ENCODE measurements around the gene CSNK2B. TPM values are rescaled to one million over a fixed set of nuclear protein-coding genes. Genes with fewer than 3 reads are reported as not detected.

The CSNK2B gene
- total RNA-seq, 1 donor from 2014 or later: 302 TPM

DNA sequence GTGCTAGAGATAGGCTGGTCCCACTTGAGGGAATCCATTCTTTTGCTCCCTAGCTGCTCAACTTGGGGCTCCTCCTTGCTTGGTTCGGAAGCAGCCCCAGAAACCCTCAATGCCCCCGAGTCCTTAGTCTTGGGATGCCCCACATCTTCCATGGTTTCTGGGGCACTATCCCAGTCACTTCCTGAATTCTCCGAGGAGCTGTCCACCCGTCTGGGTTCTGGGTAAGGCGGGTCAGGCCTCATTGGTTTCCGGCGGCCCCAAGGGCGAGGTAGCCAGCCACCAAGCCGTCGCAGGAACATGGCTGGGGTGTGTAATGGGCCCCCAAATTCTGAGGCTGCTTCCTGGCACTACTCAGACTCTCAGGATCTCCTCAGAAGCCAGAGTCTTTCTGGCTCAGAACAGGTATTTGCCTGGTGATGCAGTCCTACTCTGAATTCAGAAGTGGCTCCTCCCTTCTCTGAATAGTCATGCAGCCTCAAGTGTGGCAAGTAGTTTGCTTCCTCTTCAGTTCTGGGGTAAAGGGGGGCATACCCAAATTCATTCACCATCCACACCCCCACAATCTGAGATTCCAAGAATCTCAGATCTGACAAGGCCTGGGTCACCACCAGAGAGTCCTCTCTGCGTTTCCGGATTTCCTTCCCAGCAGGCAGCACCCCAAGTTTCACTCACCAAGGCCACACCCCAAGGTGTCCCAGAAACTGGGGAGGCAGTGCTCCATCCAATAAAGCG lies 6.1 kb upstream of the CSNK2B start:
- Mint-ChIP-seq H3K27ac (peak overlapping the region; percentile 76), H3K4me3 (peak overlapping the region; percentile 91), H3K36me3 (ENCODE audit: low read depth) (peaks cover 55% of the 10 kb centered on the region), H3K9me3 (no peaks in the 10 kb centered on the region), H3K4me1 (ENCODE audit: low read depth) (peaks cover 85% of the 10 kb centered on the region), H3K27me3 (ENCODE audit: insufficient read depth) (no peaks in the 10 kb centered on the region)
- intact Hi-C loops (cut with micrococcal nuclease): loop anchor here (1.0 to 10.0 kb wide), 3 partner anchors 8 to 1545 kb away; partner anchors contain the start of genes BAG6, HSD17B8, RING1 and RXRB
- peak; percentile 36 for DNase-seq (ENCODE audit: low spot score)

DNA sequence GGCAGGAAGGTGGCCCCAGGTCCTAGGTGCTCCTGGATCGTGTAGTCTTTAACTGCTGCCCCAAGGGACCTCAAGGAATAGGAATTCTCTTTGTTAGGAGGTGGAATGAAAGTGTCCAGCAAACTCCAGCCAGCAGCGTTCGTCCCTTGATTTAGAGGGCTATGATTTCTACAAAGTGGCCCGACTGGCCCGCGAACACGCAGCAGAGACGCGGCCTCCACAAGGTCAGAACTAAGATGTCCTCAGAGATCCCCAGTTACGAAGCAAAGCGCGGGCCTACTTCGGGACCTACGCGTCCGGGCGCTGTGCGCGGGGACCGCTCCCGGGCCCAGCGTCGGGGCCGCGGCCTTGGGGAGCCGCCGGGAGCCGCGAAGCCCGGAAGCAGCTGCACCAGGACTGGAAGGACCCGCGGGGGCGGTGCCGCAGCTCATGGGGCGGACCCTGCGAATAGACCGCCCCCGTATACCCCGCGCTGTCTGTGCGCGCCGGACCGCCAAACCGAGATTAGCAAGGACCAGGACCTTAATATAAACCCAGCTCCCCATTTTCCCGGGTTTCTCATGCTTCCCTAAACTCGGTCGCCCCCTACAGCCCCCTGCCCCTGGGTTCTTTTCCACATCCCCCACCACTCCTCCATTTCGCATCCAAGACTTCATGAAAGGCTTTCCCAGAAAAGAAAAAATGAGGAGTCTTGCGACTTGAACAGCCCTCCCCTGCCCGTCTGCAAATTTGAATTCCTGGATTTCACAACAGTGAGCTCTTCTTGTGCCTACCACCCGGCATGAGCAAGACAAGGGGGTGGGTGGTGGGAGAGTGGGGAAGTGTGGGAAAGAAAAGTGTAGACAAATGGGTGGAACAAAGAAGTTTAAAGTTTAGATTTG lies 5.3 kb upstream of the CSNK2B start, which contains the start of gene C6orf47:
Gene C6orf47 (minus strand): TSS at position 398 of the 881 bp plus-strand sequence. CDS start 831 bp downstream, outside the sequence.
- intact Hi-C loops (cut with micrococcal nuclease): loop anchor here (1.0 to 10.0 kb wide), 3 partner anchors 8 to 1544 kb away; partner anchors contain the start of genes BAG6, HSD17B8, RING1 and RXRB
- Mint-ChIP-seq H3K27ac (peak within 1 kb of the TSS; percentile 80), H3K27me3 (ENCODE audit: insufficient read depth) (no peaks in the 10 kb centered on the region), H3K36me3 (ENCODE audit: low read depth) (peaks cover 53% of the 10 kb centered on the region), H3K4me1 (ENCODE audit: low read depth) (peaks cover 79% of the 10 kb centered on the region), H3K4me3 (peak within 1 kb of the TSS; percentile 91), H3K9me3 (no peaks in the 10 kb centered on the region)
- DNase-seq (ENCODE audit: low spot score): peak; percentile 69

DNA sequence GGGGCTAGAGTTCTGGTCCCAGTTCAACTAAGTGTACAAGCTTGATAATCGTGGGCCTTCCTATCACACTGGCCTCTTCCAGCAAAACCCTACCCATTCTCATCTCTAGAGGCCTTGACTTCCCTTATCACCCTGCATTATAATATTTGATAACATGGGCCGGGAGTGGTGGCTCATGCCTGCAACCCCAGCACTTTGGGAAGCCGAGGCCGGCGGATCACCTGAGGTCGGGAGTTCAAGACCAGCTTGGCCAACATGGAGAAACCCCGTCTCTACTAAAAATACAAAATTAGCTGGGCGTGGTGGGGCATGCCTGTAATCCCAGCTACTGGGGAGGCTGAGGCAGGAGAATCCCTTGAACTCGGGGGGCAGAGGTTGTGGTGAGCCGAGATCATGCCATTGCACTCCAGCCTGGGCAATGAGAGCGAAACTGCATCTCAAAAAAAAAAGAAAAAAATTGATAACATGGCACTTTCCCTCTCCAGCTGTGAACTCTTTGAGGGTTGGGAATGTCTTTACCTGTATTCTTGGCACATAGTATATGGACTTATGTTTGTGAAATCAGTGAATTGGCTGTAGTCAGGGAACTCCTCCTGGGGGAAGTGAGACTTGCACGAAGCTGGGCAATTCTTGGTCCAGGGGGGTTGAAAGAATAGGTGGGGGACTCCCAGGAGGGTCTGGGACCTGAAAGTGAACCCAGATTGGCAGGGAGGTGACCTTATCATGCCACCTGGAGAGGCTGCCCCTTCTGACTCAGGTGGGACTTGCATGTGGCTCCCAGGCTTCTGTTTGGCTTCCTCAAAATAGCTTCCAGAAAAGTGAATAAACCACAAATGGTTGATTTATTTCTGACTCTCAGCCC lies 4.4 kb upstream of the CSNK2B start:
- intact Hi-C loops (cut with micrococcal nuclease): loop anchor here (10.0 kb wide), 2 partner anchors 1313 to 1543 kb away; partner anchors contain the start of genes HSD17B8, RING1, RXRB and SLC39A7
- peaks cover 79% of the 10 kb centered on the region for H3K4me1 Mint-ChIP-seq (ENCODE audit: low read depth)
- no peak for DNase-seq (ENCODE audit: low spot score)
- no peaks in the 10 kb centered on the region for H3K27me3 Mint-ChIP-seq (ENCODE audit: insufficient read depth)
- no peaks in the 10 kb centered on the region for H3K9me3 Mint-ChIP-seq
- peak overlapping the region; percentile 91 for H3K4me3 Mint-ChIP-seq
- peak overlapping the region; percentile 80 for H3K27ac Mint-ChIP-seq
- peaks cover 51% of the 10 kb centered on the region for H3K36me3 Mint-ChIP-seq (ENCODE audit: low read depth)

DNA sequence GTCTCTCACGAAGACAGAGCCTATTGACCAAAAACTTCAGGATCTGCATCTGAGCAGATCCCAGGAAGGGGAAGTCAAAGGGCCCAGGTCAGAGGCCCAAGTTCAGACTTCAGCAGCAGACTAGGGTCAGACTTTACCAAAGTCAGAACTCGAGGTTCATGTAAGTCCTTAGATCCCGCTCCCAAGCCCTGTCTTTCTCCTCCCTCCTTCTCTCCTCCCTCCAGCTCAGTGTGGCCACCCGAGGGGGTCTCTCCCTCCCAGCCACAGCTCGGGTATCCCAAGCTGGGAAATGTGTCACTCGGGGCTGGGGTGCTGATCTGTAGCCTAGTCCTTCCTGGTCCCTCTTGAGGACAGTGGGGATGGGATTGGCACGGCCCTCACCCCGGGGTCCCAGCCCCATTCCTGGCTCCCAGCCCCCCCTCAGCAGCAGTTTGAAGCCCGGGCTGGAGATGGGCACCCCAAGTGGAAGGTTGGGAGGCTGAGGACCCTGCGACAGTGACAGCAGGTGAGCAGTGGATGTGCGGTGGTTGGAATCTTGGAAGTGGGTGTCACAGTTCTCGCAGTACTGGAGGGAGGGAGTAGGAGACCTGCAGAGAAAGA lies 3.7 kb upstream of the CSNK2B start:
- H3K4me3 Mint-ChIP-seq: peak overlapping the region; percentile 91
- peaks cover 84% of the 10 kb centered on the region for H3K4me1 Mint-ChIP-seq (ENCODE audit: low read depth)
- H3K36me3 Mint-ChIP-seq (ENCODE audit: low read depth): peaks cover 53% of the 10 kb centered on the region
- no peaks in the 10 kb centered on the region for H3K27me3 Mint-ChIP-seq (ENCODE audit: insufficient read depth)
- no peaks in the 10 kb centered on the region for H3K9me3 Mint-ChIP-seq
- no peak overlapping the region for H3K27ac Mint-ChIP-seq
- DNase-seq (ENCODE audit: low spot score): no peak
- intact Hi-C loops (cut with micrococcal nuclease): loop anchor here (10.0 kb wide), 2 partner anchors 1313 to 1543 kb away; partner anchors contain the start of genes HSD17B8, RING1, RXRB and SLC39A7

DNA sequence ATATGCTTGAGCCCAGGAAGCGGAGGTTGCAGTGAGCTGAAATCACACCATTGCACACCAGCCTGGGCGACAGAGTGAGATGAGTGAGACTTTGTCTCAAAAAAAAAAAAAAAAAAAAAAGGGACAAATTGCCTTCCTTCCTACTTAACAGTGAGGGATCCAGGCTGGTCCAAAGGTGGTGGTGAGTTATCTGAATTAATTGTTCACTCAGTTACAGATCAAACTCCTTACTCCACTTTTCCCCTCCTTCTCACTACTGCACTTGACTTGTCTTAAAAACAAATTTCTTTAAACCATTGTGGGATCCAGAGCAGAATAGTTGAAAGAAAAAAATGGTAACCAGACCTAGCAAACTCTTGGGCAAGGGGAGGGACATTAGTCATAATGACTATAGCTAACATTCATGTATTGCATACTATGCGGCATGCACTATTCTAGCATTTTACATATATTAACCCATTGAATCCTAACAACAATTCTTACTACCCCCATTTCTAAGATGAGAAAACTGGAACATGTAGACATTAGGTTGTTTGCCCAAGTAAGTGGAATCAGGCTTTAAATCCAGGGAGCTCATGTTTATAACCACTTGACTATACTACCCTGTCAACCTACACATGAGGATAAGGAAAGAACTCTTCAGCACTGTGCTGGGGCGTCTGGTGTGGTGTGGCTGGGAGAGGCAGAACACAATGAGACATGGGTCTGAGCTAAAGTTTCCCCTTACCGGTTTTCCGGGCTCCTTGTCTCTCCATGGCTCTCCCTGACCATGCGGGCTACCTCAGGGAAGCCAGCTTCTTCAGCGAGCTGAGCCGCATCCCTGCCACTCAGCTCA lies 2.5 kb upstream of the CSNK2B start:
- intact Hi-C loops (cut with micrococcal nuclease): loop anchor here (10.0 kb wide), 2 partner anchors 1311 to 1541 kb away; partner anchors contain the start of genes HSD17B8, RING1, RXRB and SLC39A7
- Mint-ChIP-seq H3K27ac (peak overlapping the region; percentile 90), H3K27me3 (ENCODE audit: insufficient read depth) (no peaks in the 10 kb centered on the region), H3K4me3 (peak overlapping the region; percentile 98), H3K4me1 (ENCODE audit: low read depth) (peaks cover 84% of the 10 kb centered on the region), H3K9me3 (no peaks in the 10 kb centered on the region), H3K36me3 (ENCODE audit: low read depth) (peaks cover 59% of the 10 kb centered on the region)
- no peak for DNase-seq (ENCODE audit: low spot score)

DNA sequence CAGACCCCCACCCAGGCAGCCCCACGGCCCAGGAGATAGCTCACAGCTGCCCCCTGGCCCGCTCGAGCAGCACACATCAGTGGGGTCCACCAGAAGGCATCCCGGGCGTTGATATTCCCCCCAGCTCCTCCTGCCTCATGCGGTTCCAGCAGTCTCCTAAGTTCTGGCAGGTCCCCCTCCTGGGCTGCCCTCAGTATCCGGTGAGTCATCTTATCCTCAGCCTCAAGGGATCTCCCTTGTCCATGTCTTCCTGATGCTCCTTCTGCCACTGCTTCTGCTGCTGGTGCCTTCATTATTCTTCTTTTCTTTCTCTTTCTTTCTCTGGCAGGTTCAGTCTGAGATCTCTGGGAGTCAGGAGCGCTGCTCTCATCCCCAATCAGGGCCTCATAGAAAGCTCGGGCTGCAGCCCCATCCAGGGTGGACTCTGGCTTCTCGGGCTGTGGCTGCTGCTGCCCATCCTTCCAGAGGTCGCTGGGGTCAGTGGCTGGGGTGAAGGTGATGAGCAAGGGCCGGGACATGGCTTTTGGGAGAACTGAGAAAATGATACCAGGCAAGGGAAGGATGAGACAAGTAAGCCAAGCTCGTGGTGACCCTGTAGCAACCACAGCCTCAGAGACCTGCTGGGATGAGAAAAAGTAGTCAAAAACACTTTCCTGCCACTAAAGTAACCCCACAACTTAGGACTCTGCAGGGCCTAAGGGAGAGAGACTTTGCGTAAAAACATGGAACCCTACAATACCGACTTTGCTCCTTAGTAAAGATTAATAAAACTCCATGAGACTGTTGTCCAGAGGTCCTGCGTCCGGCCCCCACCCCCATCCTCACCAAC lies 1.7 kb upstream of the CSNK2B start:
- peaks cover 83% of the 10 kb centered on the region for H3K4me1 Mint-ChIP-seq (ENCODE audit: low read depth)
- intact Hi-C loops (cut with micrococcal nuclease): loop anchor here (2.0 to 10.0 kb wide), 4 partner anchors 169 to 1541 kb away; partner anchors contain the start of genes AGPAT1, HSD17B8, RING1 and RXRB
- no peaks in the 10 kb centered on the region for H3K9me3 Mint-ChIP-seq
- H3K27me3 Mint-ChIP-seq (ENCODE audit: insufficient read depth): no peaks in the 10 kb centered on the region
- H3K36me3 Mint-ChIP-seq (ENCODE audit: low read depth): peaks cover 62% of the 10 kb centered on the region
- no peak for DNase-seq (ENCODE audit: low spot score)
- H3K27ac Mint-ChIP-seq: peak overlapping the region; percentile 90
- H3K4me3 Mint-ChIP-seq: peak overlapping the region; percentile 98

DNA sequence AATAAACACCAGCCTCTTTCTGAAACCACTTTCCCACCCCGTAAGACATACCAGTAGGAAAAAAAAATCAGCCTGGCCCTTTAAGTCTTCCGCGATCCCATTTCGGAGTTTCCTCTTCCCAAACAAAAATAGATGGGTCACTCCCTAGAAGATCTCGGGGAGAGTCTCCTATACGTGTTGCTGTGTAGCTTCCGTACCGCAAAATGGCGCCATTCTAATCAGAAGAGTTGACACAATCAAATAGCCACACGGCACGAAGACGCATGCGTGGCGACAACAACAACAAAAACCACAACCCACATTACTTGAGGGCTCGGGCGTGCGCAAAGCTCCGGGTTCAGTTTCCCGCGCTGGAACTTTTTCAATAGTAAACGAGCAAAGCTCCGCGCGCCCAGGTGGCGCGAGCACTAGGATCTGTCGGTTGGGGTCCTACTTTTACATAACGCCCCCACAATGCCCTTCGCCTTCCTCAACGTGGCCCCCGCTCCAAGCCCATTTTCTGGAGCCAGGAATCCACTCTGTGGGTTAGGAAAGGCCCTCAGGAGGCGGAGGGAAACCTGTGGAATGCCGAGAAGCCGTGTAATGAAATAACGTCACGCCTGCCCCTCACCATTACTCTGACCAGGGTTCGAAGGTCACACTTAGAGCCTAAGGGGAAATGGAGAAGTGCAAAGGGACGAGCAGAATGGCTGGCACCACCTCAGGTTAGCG lies 935 bp upstream of the CSNK2B start, which contains the start of gene GPANK1:
Gene GPANK1 (minus strand): TSS at position 208 of the 711 bp plus-strand sequence. CDS start 519 bp downstream, outside the sequence.
- peak within 1 kb of the TSS; percentile 90 for H3K27ac Mint-ChIP-seq
- H3K4me3 Mint-ChIP-seq: peak within 1 kb of the TSS; percentile 98
- H3K27me3 Mint-ChIP-seq (ENCODE audit: insufficient read depth): no peaks in the 10 kb centered on the region
- H3K4me1 Mint-ChIP-seq (ENCODE audit: low read depth): peaks cover 75% of the 10 kb centered on the region
- H3K36me3 Mint-ChIP-seq (ENCODE audit: low read depth): peaks cover 65% of the 10 kb centered on the region
- intact Hi-C loops (cut with micrococcal nuclease): loop anchor here (1.0 to 10.0 kb wide), 18 partner anchors 13 to 1540 kb away; partner anchors contain the start of genes ABHD16A, AGPAT1, BAG6 and DDAH2
- H3K9me3 Mint-ChIP-seq: no peaks in the 10 kb centered on the region
- peak; percentile 88 for DNase-seq (ENCODE audit: low spot score)

DNA sequence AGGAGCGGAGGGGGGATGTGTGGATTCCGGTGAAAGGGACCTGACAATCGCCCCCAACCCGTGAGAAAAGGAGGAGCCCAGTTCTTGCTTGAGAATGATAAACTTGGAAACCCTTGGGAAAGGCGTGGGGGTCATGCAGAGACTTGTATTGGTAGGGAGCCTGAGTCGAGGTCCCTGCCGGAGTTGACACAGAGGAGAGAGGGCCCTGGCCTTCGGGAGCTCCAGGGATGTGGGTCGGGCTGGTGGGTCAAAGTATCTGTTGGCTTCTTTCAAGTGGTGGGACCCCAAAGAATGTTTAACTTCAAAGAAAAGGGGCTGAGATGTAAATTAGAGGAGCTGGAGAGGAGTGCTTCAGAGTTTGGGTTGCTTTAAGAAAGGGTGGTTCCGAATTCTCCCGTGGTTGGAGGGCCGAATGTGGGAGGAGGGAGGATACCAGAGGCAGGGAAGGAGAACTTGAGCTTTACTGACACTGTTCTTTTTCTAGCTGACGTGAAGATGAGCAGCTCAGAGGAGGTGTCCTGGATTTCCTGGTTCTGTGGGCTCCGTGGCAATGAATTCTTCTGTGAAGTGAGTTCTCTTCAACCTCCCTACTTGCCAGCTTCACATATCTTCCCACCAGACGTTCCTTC lies 571 bp downstream of the CSNK2B start:
- Mint-ChIP-seq H3K4me3 (peak overlapping the region; percentile 98), H3K27me3 (ENCODE audit: insufficient read depth) (no peaks in the 10 kb centered on the region), H3K9me3 (no peaks in the 10 kb centered on the region), H3K27ac (peak overlapping the region; percentile 90), H3K36me3 (ENCODE audit: low read depth) (peaks cover 65% of the 10 kb centered on the region), H3K4me1 (ENCODE audit: low read depth) (peaks cover 71% of the 10 kb centered on the region)
- intact Hi-C loops (cut with micrococcal nuclease): loop anchor here (10.0 kb wide), 2 partner anchors 1308 to 1538 kb away; partner anchors contain the start of genes HSD17B8, RING1, RXRB and SLC39A7
- DNase-seq (ENCODE audit: low spot score): no peak

DNA sequence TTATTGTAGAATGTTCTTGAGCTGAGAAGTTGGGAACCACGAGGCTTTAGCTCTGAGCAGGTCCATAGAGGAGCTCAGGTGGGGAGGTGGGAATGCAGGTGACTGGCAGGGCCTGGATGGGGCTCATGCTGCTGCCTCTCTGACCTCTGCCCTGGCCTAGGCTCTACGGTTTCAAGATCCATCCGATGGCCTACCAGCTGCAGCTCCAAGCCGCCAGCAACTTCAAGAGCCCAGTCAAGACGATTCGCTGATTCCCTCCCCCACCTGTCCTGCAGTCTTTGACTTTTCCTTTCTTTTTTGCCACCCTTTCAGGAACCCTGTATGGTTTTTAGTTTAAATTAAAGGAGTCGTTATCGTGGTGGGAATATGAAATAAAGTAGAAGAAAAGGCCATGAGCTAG lies 3.8 kb downstream of the CSNK2B start, which contains the start of gene LY6G5B:
Gene LY6G5B (plus strand): TSS at position 301 of the 400 bp plus-strand sequence. CDS start 975 bp downstream, outside the sequence.
- H3K27me3 Mint-ChIP-seq (ENCODE audit: insufficient read depth): no peaks in the 10 kb centered on the region
- peaks cover 43% of the 10 kb centered on the region for H3K4me1 Mint-ChIP-seq (ENCODE audit: low read depth)
- H3K36me3 Mint-ChIP-seq (ENCODE audit: low read depth): peaks cover 55% of the 10 kb centered on the region
- intact Hi-C loops (cut with micrococcal nuclease): loop anchor here (10.0 kb wide), 2 partner anchors 1305 to 1535 kb away; partner anchors contain the start of genes HSD17B8, RING1, RXRB and SLC39A7
- H3K27ac Mint-ChIP-seq: no peak within 1 kb of the TSS
- H3K4me3 Mint-ChIP-seq: no peak within 1 kb of the TSS
- H3K9me3 Mint-ChIP-seq: no peaks in the 10 kb centered on the region
- DNase-seq (ENCODE audit: low spot score): no peak

Data from activated T-helper 1 cell treated with anti-CD3 and anti-CD28 coated beads, Interleukin-12 subunit alpha, Interleukin-12 subunit beta, Interleukin-2, Interleukin-4 antibody, amounts not matched to agents 30 ng/mL and 10 ng/mL and 1 ng/mL, durations not matched to agents 14 hours and 24 hours and 36 hours (primary cell).